NCI-H510A treated with DMSO at 0.1 percent for 48 hours (cell line): ENCODE data around the gene HACL1.
A peak's percentile ranks its signal among the peaks of the same experiment; 100 is the strongest.
"Not testable (repeated sequence)": the region's sequence is repeated elsewhere in the genome, so short reads cannot be mapped to it uniquely, and the experiment has no call there.

Experiments
- DNase-seq: peaks from one replicate; lab custom pipeline; 2025; lab: John Stamatoyannopoulos, UW

Gene HACL1

GRCh38 chr3:15579051-15579450, 22.3 kb downstream of the HACL1 start:
- DNase-seq: no peak

GRCh38 chr3:15578289-15578867, 23.0 kb downstream of the HACL1 start:
- DNase-seq: no peak

GRCh38 chr3:15576475-15576874, 24.9 kb downstream of the HACL1 start:
- no peak for DNase-seq

- DNase-seq: no peak
Measured at GRCh38 chr3:15575446-15575845, 25.9 kb downstream of the HACL1 start.

- no peak for DNase-seq
Measured at GRCh38 chr3:15572138-15572537, 29.2 kb downstream of the HACL1 start.

- DNase-seq: no peak
Measured at GRCh38 chr3:15563190-15563589, 38.2 kb downstream of the HACL1 start.

GRCh38 chr3:15562560-15562959, 38.8 kb downstream of the HACL1 start:
- DNase-seq: no peak

GRCh38 chr3:15558581-15558980, 42.8 kb downstream of the HACL1 start:
- DNase-seq: no peak

- peak; percentile 75 for DNase-seq
Measured at GRCh38 chr3:15557511-15557946, 43.8 kb downstream of the HACL1 start.

- DNase-seq: no peak
Measured at GRCh38 chr3:15556512-15556911, 44.9 kb downstream of the HACL1 start.

- no peak for DNase-seq
Measured at GRCh38 chr3:15553749-15554148, 47.6 kb downstream of the HACL1 start.

GRCh38 chr3:15551902-15552301, 49.5 kb downstream of the HACL1 start:
- no peak for DNase-seq

GRCh38 chr3:15549846-15550245, 51.5 kb downstream of the HACL1 start:
- DNase-seq: no peak

- DNase-seq: no peak
Measured at GRCh38 chr3:15542614-15543013, 58.8 kb downstream of the HACL1 start.

- DNase-seq: no peak
Measured at GRCh38 chr3:15541371-15541770, 60.0 kb downstream of the HACL1 start.

GRCh38 chr3:15539066-15539465, 62.3 kb downstream of the HACL1 start:
- no peak for DNase-seq

- DNase-seq: no peak
Measured at GRCh38 chr3:15538345-15538744, 63.0 kb downstream of the HACL1 start.

GRCh38 chr3:15536856-15537255, 64.5 kb downstream of the HACL1 start:
- DNase-seq: no peak

- DNase-seq: no peak
Measured at GRCh38 chr3:15535732-15536131, 65.6 kb downstream of the HACL1 start.

GRCh38 chr3:15532614-15533013, 68.8 kb downstream of the HACL1 start:
- DNase-seq: not testable (repeated sequence)

- DNase-seq: no peak
Measured at GRCh38 chr3:15531346-15531745, 70.0 kb downstream of the HACL1 start.

GRCh38 chr3:15528854-15529537, 72.4 kb downstream of the HACL1 start:
- no peak for DNase-seq

- no peak for DNase-seq
Measured at GRCh38 chr3:15527031-15527459, 74.3 kb downstream of the HACL1 start.

GRCh38 chr3:15525790-15526189, 75.6 kb downstream of the HACL1 start:
- DNase-seq: no peak
